ENCODE measurements around the gene PREX1.

PREX1 gene

GRCh38 chr20:48807586-48808381 is 20.0 kb downstream of the PREX1 start:
- no peak for DNase-seq

GRCh38 chr20:48807051-48807450 is 20.7 kb downstream of the PREX1 start:
- DNase-seq: no peak

DNA sequence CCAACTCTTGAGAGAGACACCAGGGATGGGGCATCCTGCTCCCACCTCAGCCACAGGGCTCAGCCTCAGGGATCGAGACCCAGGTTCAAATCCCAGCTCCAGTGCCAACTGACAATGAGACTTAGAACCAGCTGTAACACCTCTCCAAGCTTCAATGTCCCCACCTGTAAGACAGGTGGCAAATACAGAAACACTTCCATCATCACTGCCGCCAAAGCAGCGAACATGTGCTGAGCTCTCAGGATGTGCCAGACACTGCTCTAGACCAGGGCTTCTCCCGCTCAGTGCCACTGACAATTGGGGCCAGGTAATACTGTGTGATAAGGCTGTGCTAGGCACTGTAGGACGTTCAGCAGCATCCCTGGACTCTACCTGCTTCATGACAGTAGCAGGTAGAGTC is 22.1 kb downstream of the PREX1 start:
- no peak for DNase-seq

DNA sequence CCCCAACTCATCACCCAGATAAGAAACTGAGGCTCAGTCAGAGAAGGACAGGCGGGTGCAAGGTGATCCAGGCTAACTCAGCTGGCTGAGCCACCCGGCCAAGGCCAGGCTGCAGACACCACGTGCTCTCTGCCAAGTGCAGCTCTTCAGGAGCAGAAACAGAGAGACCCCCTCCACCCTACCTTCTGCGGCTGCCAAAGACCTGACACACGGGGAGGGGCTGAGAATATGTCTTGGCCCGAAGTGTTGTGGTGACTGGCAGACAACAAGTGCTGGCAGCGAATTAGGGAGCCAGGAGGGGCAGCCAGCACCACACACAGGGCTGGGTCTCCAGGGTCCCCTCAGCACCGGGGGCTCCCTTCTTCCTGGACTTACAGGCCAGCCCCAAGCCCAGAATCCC is 22.5 kb downstream of the PREX1 start:
- no peak for DNase-seq

GRCh38 chr20:48804300-48804980 is 23.4 kb downstream of the PREX1 start:
- no peak for DNase-seq

- DNase-seq: no peak
Measured at GRCh38 chr20:48803176-48804053, 24.4 kb downstream of the PREX1 start.

GRCh38 chr20:48802647-48803046 is 25.2 kb downstream of the PREX1 start:
- no peak for DNase-seq

DNA sequence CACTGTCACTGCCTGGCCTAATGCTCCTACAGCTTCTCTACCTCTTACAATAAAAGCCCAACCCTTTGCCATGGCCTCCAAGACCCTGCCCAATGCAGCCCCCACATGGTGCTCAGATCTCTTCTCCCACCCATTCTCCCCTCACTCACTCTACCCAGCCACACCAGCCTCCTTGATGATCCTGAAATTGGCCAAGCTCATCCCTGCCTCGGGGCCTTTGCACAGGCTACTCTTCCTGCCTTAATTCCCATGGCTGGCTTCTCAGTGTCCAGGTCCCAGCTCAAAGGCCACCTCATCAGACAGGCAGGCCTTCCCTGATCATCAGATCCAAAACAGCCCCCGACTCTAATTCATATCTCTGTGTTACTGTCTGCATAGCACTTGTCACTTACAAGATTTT is 25.6 kb downstream of the PREX1 start:
- DNase-seq: no peak

DNA sequence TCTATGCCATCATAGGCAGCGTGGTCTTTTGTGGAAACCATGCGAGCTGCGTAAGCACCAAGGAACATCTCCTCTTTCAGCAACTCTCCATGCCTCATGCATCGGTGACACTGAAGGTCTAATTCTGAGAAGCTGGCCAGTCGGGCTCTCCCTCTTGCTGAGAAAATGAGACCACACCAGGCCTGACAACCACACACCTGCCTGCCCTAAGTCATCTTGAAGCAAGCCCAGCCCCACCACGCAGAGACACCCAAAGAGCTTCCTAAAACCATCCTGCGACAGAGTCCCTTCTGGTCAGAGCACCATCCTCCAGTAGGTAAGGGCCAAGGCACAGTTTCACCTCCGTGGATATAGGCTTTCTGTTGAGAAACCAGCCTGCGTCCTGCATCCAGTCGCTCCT is 26.6 kb downstream of the PREX1 start:
- no peak for DNase-seq

DNA sequence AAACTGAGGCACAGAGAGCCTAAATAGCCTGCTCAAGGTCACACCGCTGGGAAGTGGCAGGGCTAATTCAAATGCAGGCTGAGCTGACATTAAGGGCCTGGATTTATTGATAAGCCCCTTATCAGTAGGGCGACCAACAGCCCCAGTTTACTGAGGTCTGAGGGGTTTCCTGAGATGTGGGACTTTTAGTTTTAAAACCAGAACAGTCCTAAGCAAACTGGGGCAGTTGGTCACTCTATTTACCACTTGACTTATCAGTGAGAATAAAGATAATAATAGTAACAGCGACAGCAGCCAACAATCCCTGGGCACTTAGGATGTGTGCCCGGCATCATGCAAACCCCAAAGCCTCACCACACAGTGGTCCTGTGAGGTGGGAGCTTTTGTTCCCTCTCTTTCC is 27.6 kb downstream of the PREX1 start:
- no peak for DNase-seq

DNA sequence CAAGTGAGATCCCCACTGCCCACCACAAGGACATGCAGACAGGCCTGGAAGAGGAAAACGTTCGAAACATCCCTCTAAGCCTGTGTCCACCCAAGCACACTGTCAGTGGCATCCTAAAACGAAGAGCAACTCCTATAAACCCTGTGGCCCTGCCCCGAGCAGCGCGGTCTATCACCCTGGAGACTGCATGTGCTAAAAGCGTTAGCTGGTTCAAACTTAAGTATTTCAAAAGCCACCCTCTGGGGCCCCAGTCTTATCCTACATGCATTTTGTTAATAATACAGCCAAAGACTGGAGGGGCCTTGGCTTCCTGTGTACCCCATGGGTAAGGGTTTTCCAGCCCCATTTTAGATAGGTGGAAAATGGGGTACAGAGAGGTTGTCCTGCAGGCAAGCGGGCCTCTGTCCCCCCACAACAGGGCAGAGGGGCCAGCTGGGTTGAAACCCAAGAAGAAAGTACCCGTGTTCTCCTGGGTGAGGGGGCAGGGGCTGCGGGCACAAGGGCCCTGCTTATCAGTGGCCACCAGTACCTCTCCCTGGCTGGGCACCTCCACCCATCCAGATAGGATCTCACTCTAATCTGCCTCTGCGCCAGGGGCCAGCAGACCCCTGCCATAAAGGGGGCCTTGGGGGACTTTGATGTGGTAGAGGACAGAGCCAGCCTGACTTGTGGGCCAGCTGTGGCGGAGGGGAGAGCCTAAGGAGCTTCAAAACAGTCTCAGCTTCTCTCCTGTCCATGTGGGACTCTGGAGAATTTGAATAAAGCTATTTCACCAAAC is 28.3 kb downstream of the PREX1 start:
- no peak for DNase-seq

DNA sequence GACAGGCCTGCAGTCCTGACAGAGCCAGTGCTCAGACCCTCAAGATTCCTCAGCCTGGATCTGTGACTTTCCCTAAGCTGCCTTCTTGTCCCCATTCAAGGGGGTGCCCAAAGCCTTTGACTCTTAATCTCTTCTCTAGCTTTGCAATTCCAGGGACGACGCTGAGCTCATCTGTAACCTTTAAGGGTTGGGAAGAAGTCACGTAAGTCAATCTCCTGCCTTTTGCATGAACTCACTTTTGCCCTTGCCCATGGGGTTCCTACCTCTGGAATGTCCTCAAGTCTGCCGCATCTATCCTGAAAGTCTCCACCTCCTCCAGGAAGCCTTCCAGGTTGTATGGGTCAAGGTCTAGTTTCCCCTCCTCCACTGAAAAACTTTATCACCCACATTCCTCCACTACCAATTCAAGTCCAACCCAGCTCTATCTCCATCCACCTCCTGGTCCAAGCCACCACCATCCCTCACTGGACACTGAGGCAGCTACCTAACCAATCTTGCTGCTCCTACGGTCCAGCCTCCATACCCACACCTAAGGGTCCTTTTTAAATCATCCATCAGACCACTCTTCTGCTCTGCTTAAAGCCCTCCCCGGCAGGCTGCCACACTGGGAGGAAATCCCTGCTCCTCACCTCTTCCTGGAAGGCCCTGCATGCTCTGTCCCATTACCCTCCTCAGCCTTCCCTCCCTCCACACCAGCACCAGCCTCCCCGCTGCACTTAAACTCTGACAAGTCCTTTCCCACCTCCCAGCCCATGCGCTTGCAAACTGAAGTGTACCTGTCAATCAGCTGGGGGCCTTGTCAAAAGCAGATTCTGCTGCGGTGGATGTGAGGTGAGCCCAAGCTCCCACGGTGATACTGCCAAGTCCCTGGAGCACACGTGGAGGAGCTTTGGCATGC is 29.7 kb downstream of the PREX1 start:
- no peak for DNase-seq

- DNase-seq: no peak
Measured at GRCh38 chr20:48797275-48797825, 30.4 kb downstream of the PREX1 start.

DNA sequence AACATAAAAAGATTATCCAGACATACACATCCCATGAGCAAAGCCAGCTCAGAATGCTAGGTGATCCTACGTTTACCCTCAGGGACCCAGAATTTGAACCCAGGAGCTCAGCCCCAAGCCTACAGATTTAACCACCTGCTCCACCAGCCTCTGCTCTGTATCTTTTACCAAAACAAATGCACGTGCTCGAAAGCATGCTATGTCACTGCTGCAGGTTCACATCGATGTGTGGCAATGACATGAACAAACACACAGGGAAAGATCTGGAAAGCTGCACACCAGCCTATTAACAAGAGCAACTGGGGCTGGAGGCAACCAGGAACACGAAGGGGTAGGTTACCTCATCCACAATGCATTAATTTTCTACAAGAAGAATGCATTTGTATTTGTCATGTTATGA is 32.1 kb downstream of the PREX1 start:
- no peak for DNase-seq

DNA sequence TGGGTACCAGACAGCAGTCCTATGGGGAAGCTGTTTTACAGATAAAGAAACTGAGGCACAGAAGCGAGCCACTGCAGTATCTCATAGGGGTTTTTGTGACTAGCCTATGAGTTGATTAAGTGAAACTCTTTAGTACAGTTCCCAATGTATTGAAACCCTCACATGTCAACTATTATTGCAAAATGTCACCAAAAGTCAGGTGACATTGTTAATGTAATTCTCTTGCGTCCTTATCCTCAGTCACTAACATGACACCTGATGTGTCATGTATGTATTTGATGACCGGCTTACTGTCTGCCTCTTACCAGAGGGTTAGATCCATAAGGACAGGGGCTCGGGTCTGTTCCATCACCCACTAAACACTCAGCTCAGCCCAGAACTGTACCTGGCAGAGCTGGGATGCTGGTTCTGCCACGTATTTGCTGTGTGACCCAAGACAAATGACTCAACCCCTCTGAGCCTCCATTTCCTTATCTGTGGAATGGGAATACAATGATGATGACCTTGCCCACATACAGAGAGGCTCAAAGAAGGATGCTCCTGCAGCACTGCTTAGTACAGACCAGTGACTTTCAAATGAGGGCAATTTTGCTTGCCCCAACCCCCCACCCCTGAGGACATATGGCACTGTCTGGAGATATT is 32.9 kb downstream of the PREX1 start:
- DNase-seq: no peak

GRCh38 chr20:48794360-48794759 is 33.4 kb downstream of the PREX1 start:
- no peak for DNase-seq

DNA sequence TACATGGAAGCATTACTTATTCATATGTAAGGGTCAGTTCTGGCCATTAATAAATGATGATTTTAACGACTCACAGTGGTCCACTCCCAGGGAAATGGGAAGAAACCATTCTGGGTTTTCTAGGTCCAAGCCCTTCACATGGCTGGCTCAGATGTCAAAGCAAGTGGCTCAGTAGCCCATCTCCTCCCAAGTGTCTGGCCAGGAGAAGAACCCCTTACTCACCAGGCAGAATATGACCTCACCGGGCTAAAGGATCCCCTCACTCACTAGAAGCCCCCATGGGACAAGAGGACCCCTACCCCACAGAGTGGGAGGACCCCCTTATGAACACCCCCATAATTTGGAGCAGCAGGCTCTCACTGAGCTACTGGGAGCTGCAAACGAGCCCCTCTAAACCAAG is 34.0 kb downstream of the PREX1 start:
- no peak for DNase-seq

DNA sequence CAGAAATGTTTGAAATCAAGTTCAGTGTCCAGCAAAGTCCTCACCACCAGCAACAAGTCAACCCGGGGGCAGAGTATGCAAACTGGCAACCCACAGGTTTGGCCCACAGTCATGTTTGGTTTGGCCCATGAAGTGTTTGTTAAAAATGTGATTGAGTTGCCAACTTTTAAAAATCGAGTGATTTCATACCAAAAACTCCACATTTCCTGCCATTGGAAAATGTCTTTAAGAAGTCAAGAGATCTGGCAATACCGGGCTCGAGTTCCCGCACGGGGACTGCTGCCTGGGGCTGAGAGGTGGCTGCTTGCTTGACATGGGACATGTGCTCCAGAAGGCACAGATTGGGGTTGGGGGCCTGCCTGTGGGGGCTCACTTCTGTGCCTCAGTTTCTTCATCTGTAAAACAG is 36.1 kb downstream of the PREX1 start:
- DNase-seq: no peak

- no peak for DNase-seq
Measured at GRCh38 chr20:48791014-48791413, 36.8 kb downstream of the PREX1 start.

DNA sequence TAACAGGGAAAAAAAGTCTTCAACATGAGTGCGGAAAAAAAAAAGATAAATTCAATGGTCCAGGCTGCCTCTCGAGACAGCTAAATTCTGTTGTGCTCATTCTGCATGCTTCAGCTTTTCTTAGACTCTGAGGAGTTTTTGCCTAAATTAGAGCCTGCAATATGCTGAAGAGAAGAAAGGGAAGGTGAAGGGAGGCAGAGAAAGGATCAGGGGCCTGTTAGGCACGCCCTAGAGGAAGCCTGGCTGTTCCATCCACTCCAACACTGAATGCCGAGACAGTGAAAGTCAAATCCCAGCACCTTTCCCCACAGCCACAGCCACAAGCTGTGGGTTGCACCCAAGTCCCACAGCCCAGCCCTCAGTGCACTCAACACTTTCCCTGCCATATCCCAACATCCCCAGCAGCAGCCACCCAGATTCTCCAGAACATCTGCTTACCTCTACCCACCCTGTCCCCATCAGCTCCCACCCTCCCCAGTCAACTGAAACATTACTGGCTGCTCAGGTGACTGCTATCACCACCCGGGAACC is 37.3 kb downstream of the PREX1 start:
- no peak for DNase-seq

All from stimulated activated CD4-positive, alpha-beta T cell treated with anti-CD3 and anti-CD28 coated beads, Interleukin-12 subunit alpha, Interleukin-12 subunit beta, amount 100 ng/mL, for 4 hours (primary cell).